G401 (cell line): ENCODE data around the gene FAT1. TPM values are rescaled to one million over a fixed set of nuclear protein-coding genes. Genes with fewer than 3 reads are reported as not detected.
A peak's percentile ranks its signal among the peaks of the same experiment; 100 is the strongest.

Experiments
- DNase-seq: peaks from one replicate; pipeline ENCODE4 v3.0.0-alpha.2; 2015; ENCODE audit warnings: low spot score
- in situ Hi-C: cut with HindIII; loops from 2 replicates; pipeline ENCODE4 v1.10.0; 2016; ENCODE audit warnings: low sequenced_read_pairs, mixed read lengths
- total RNA-seq: library from RNA; depleted of rRNA; stranded (reverse); fragments of >200 nt; shearing (Covaris generic); gene quantifications from 2 replicates; pipeline ENCODE4 v1.2.3, GENCODE V29; 2014; rRNA removed

The FAT1 gene
- total RNA-seq, 1 experiment from 2014 or later = 49.5 TPM

DNA sequence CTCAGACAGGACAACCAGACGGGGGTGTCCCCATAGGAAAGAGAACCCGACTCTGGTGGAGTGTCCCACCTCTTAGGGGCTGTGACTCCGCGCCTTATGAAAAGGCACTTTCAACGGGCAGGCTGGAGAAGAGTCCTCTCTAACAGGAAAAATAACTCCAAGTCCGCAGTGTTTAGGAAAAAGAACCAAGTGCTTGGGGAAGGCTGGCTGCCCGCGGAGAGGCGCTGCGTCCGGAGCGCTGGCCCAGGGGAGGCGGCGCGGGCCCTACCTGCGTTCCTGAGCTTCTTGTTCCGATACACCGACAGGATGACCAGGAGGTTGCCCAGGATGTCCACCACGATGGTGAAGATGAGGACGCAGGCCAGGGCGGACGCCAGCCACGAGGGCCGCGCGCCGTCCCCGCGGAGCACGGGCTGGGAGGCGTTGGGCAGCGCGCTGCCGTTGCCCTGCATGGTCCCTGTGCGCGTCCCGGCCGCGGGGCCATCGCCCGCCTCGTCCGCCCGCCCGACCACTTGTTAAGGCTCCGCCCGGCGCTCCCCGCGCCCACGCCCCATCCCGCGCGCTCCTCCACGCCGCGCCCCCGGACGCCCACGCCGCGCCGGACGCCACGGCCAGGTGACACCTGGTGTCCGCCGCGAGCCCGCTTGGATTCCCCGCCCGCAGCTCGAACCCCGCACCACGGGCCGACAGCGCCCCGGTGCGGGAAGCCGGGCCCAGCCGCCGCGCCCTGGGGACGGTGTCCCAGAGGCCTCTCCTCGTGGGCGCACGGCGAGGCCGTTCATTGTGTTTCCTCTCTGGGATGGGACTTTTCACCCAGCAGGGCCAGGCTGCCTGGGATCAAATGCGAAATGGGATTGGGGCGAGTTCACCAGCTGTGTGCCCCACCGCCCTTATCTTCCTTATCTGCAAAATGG, 168.5 kb downstream of the FAT1 start, which contains the start of gene MTNR1A:
Gene MTNR1A (minus strand): TSS at position 654 of the 914 bp plus-strand sequence. CDS start 202 bp downstream, at position 452.
- in situ Hi-C loops = no loop called here
- peak; percentile 42 for DNase-seq

DNA sequence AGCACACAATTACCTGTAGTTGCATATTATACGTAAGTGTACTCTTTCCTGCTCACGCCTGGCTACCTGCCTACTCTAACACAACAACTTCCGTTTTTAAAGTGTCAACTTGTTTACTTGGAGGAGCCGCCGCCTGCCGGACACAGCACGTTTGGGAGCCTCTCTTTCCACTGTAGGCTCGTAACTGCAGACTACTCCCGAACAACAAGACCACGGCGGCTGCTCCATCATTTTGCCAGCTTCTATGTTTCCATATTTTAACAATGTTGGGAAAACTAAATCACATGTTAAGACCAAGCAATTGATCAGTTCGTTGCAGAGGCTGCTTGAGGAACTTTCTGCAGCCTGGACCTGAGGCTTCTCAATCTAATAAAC, 169.1 kb downstream of the FAT1 start:
- peak; percentile 77 for DNase-seq
- in situ Hi-C loops = no loop called here

DNA sequence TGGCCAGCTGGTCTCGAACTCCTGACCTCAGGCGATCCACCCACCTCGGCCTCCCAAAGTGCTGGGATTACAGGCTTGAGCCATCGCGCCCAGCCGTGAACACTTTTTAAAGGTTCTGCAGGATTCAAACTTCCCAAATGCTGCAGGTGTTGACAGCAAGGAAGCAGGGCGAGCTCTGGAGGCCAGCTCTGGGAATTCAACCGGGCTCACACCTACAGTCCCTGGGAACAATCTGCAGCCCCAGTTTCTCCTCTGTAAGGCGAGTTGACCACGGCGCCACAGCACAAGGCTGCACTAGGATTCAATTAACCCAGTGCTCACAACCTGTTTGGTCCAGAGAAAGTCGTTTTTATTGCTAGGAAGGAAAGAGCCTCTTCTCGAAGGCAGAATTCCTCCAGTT, 169.9 kb downstream of the FAT1 start:
- in situ Hi-C loops = no loop called here
- peak; percentile 14 for DNase-seq

DNA sequence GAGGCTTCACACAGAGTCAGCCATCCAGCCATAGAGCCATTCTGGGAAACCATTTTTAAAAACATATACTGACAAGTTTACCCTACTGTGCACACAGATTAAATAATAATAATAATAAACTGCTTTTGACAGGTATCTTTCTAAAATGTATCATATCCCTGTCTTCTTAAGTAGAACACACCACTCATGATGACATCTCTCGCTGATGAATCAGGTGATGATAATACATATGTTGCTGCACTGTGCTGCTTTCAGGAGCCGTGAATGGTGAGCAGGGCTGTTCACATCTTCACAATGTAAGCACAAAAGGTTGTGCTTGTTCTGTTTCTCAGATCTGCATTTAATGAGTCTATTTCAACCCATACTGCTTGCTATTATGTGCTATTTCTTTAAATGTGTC, 171.8 kb downstream of the FAT1 start:
- no peak for DNase-seq
- in situ Hi-C loops = no loop called here

DNA sequence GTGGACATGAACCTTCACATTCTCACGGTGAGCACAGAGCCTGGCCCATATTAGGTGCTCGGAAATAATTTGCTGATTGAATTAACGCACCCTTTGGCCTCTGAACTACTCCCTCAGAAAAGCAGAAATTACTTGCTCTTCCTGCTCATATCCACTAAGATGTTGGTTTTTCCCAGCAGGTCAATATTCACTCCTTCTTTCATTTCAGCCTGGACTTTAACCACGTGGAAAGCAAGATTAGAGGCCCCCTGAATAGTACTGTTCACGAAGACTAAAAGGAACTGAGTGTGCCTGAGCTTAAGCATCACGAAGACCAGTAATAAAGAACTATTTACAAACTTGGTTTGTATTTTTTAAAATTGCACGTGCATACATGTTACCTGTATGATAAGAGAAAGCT, 178.2 kb downstream of the FAT1 start:
- DNase-seq = no peak
- in situ Hi-C loops = no loop called here

DNA sequence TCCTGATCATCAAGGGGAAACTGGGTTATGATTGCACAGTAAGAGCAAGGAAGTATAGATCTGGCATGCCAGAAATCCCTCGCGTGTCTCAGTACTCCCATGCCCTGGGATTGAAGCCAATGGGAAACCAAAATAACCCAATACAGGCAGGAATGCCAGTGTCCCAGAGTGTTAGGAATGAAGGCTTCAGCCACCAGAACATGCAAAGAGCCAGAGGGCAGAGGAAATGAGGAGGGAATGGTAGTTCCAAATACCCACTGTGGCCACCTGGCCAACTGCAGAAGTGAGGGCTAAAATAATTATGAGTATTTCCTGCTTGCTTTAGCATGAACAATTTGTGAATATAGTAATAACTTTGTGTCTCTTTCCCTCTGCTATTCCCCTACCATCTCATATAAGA, 180.4 kb downstream of the FAT1 start:
- peak; percentile 91 for DNase-seq
- in situ Hi-C loops = no loop called here

DNA sequence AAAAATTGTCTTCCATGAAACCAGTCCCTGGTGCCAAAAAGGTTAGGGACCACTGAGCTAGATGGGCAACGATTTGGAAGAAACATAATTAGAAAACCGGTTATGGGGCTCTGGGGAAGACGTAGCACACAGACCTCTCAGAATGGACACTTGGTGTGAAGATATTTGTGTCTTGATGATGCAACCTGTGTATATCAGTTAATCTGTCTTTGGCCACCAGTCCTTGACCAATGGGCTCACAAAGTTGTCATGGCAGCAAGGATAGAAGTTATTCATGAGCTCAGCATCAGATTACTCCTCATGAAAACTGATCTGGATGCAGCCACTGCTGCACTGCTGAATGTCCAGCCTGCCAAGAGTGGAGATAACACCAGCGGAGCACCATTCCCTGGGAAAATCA, 181.9 kb downstream of the FAT1 start:
- no peak for DNase-seq
- in situ Hi-C loops = no loop called here

DNA sequence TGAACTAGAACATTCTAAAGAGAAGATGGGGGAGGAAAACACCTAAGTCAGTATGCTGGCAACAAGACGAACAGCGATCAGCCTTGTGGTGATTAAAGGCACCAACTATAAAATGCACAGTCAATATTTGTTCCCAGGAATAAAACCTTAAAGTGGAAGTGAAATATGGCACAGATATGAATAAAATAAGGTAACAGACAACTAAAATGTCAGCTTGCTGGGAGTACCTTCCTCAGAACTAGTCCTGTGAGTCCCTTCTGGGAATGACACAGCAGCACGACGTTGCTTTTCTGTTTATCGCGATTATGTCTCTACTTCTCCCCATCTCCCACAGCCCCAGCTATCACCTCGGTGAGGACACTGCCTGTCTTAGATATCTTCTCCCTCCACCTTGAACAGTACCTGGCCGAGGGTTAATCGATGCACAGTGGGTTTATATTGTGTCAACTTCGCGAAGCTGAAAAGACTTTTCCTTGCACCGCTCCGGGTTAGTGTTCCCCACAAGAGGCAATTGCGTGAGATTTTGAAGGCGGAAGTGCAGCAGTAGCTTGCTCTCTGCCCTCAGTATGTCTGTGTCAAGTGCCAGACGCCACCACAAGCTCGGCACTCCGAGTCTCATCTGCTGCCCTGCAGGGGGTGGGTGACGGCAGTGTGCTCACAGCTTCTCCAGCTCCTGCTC, 185.7 kb downstream of the FAT1 start:
- in situ Hi-C loops = no loop called here
- DNase-seq = peak; percentile 49

Other genes starting within 250 kb of the FAT1 start
- not detected in 2 replicates for gene MTNR1A, start 168.3 kb downstream of the FAT1 start, total RNA-seq